ENCODE measurements around the gene S100P.

DNA sequence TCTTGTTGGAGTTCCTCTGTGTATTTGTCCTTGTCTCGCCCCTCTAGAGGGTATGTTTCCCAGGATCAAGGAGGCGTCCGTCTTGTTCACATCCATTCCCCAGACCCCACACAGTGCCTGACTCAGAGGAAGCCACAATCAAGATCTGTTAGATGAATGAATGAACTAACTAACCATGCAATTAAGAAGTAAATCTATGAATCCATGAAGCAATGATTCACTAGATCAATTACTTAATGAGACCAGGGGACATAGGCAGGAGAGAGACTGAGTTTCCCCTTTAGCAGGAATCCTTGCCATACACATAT is 34.2 kb downstream of the S100P start:
- no peak for TF ChIP-seq CTCF (conservative IDR thresholded peaks at IDR 0.05; ENCODE audit: low read depth, low read length)
- TF ChIP-seq BHLHE40 (IDR thresholded peaks at IDR 0.05; ENCODE audit: low read depth, low read length): no peak
- no peak for TF ChIP-seq POLR2A (IDR thresholded peaks at IDR 0.05; ENCODE audit: low read depth, low read length)
- no peak for TF ChIP-seq MXI1 (IDR thresholded peaks at IDR 0.05; ENCODE audit: borderline replicate concordance, low read depth, low read length)
